Thyroid gland (tissue), 4 donors: ENCODE results near the gene RAI2.

Source experiments
- CTCF ChIP-seq, 6 experiments: fragments of 200-600 bp in 3 of 6; fragments of 450-650 bp in 3 of 6; sonication (generic) in 3 of 6; IDR thresholded peaks; one replicate each; pipeline ENCODE4 v1.5.1; 2016 to 2019; ENCODE audit warnings: antibody characterized with exemption in 6 of 6, mild to moderate bottlenecking in 2 of 6, inconsistent platforms in 1 of 6, moderate library complexity in 1 of 6
- POLR2A ChIP-seq, 2 donors: fragments of 450-650 bp; IDR thresholded peaks; one replicate each; pipeline ENCODE4 v1.6.1; 2017; ENCODE audit warnings: antibody characterized with exemption in 2 of 2, mild to moderate bottlenecking in 2 of 2, moderate library complexity in 1 of 2

DNA sequence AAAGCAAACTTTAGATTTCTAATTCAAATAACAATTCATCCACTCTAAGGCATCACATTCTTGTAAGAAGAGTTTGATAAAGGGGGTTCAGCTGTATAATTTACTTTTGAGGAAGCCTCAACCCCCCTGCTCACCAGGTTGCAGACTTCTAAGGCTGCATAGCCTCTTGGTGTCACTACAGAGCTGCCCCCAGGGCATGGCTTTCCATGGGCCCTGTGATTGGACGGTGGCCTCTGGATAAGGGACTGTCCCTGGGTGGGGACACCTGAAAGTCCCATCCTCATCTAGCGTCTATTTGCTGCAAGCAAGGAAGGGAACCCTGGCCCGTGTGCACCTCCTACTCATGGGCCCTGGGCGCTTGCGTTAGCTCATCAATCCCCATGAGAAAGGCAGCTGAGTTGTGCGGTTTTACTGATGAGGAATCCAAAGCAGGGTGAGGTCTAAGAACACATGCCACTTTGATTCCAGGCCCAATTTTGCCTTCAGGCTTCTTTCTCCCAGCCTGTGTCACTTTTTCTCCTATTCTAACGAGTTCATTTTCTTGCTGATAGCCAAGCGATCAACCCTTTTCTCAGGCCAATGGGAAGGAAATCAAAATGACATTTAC, 72.0 kb downstream of the RAI2 start:
- TF ChIP-seq CTCF (IDR thresholded peaks at IDR 0.05) = no peak
- TF ChIP-seq POLR2A (IDR thresholded peaks at IDR 0.05) = no peak
